Measurements from ENCODE around the gene TMEM126A.

Gene TMEM126A

DNA sequence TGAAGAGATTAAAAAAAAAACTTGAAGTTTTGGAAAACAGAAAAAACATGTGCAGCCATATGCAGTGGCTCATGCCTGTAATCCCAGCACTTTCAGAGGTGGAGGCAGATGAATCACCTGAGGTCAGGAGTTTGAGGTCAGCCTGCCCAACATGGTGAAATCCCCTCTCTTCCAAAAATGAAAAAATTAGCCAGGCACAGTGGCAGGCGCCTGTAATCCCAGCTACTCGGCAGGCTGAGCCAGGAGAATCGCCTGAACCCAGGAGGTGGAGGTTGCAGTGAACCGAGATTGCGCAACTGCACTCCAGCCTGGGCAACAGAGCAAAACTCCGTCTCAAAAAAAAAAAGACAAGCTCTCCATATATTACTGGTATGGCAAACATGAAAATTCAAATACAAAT, 28.3 kb upstream of the TMEM126A start:
- Mint-ChIP-seq H3K36me3 (ENCODE audit: low read depth) (peaks cover 4% of the 10 kb centered on the region), H3K9me3 (no peaks in the 10 kb centered on the region), H3K4me1 (no peaks in the 10 kb centered on the region), H3K27me3 (ENCODE audit: low read depth, poor library complexity) (peaks cover 5% of the 10 kb centered on the region), H3K27ac (no peak overlapping the region), H3K4me3 (no peak overlapping the region)
- DNase-seq, result no peak
- no peak for TF ChIP-seq CTCF (IDR thresholded peaks at IDR 0.05)

DNA sequence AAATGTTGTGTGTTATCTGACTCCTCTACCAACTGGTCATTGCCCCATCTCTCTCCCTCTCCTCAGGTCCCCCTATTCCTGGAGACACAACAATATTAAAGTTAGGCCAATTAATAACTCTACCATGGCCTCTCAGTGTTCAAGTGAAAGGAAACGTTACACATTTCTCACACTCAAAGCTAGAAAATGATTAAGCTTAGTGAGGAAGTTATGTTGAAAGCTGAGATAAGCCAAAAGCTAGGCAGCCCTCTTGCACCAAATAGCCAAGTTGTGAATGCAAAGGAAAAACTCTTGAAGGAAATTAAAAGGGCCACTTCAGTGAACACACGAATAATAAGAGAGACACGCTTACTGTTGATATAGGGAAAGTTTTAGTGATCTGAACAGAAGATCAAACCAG, 27.5 kb upstream of the TMEM126A start:
- no peaks in the 10 kb centered on the region for H3K4me1 Mint-ChIP-seq
- peaks cover 10% of the 10 kb centered on the region for H3K27me3 Mint-ChIP-seq (ENCODE audit: low read depth, poor library complexity)
- H3K27ac Mint-ChIP-seq, result no peak overlapping the region
- TF ChIP-seq CTCF (IDR thresholded peaks at IDR 0.05), result no peak
- H3K4me3 Mint-ChIP-seq, result no peak overlapping the region
- H3K36me3 Mint-ChIP-seq (ENCODE audit: low read depth), result peaks cover 4% of the 10 kb centered on the region
- DNase-seq, result no peak
- H3K9me3 Mint-ChIP-seq, result no peaks in the 10 kb centered on the region

GRCh38 chr11:85626496-85626895, 21.3 kb upstream of the TMEM126A start:
- Mint-ChIP-seq H3K4me1 (peaks cover 29% of the 10 kb centered on the region), H3K27me3 (ENCODE audit: low read depth, poor library complexity) (peaks cover 5% of the 10 kb centered on the region), H3K4me3 (peak overlapping the region; percentile 98), H3K9me3 (no peaks in the 10 kb centered on the region), H3K36me3 (ENCODE audit: low read depth) (peaks cover 6% of the 10 kb centered on the region), H3K27ac (no peak overlapping the region)
- no peak for DNase-seq
- TF ChIP-seq CTCF (IDR thresholded peaks at IDR 0.05), result no peak

GRCh38 chr11:85627332-85627997, 20.3 kb upstream of the TMEM126A start, which contains the start of gene DLG2:
DLG2 (minus strand) TSS chr11:85627344.
- Mint-ChIP-seq H3K27ac (peak within 1 kb of the TSS; percentile 96), H3K9me3 (no peaks in the 10 kb centered on the region), H3K27me3 (ENCODE audit: low read depth, poor library complexity) (peaks cover 5% of the 10 kb centered on the region), H3K36me3 (ENCODE audit: low read depth) (peaks cover 12% of the 10 kb centered on the region), H3K4me3 (peak within 1 kb of the TSS; percentile 98), H3K4me1 (peaks cover 29% of the 10 kb centered on the region)
- no peak for TF ChIP-seq CTCF (IDR thresholded peaks at IDR 0.05)
- DNase-seq, result peak; percentile 45

DNA sequence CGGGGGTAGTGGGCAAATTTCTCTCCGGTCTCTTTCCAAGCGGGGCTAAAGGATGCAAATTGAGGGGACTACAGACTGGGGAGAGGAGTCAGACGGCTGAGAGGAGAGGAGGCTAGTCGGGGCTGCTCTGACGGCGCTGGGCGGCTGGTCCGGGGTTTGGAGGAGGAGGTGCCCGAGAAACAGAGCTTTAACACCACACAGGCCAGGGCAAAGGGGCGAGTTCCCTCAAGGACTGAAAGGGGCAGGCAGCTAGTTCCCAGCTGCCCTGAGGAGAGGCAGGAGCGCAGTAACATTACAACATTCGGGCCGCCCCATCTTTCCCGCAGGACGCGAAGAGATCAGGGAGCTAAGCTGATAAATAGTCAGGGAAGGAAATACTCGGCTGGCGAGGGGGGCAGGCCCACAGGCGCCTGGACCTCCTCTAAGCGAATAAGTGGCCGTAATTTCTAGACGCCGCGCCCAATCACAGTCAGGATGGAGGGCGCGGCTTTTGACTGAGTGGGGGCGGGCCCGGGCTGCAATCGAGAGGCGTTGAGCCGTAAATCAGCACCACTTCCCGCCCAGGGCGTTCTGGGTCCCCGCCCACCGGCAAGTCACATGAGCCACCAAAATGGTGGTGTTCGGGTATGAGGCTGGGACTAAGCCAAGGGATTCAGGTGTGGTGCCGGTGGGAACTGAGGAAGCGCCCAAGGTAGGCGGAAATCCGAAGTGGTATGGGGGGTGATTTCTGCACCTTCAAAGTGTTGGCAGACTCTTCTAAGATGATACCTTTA, 19.6 kb upstream of the TMEM126A start, which contains the start of gene TMEM126B:
TMEM126B (plus strand) TSS at position 596 of the 773 bp plus-strand sequence; CDS start at position 611, 15 bp downstream.
- Mint-ChIP-seq H3K27me3 (ENCODE audit: low read depth, poor library complexity) (peaks cover 5% of the 10 kb centered on the region), H3K27ac (peak within 1 kb of the TSS; percentile 96), H3K4me3 (peak within 1 kb of the TSS; percentile 98), H3K36me3 (ENCODE audit: low read depth) (peaks cover 12% of the 10 kb centered on the region), H3K9me3 (no peaks in the 10 kb centered on the region), H3K4me1 (peaks cover 29% of the 10 kb centered on the region)
- no peak for TF ChIP-seq CTCF (IDR thresholded peaks at IDR 0.05)
- peak; percentile 97 for DNase-seq

All from nephron progenitor cell (in vitro differentiated cells).